Stimulated activated naive CD8-positive, alpha-beta T cell treated with anti-CD3 and anti-CD28 coated beads, Interleukin-15, Interleukin-2, amounts not matched to agents 100 U/mL and 50 U/mL, for 24 hours (primary cell): Measurements from ENCODE around the gene TMEM69.
"Not testable (repeated sequence)": the region's sequence is repeated elsewhere in the genome, so short reads cannot be mapped to it uniquely, and the experiment has no call there.

Experiments
- ATAC-seq: fragments of 150-1000 bp; cut with Tn5 transposase; one replicate; pipeline ENCODE4 v1.10.0; 2021
- DNase-seq: peaks from one replicate; pipeline ENCODE4 v3.0.0; 2021

TMEM69 gene

GRCh38 chr1:45677751-45678245 lies 10.2 kb upstream of the TMEM69 start:
- DNase-seq: no peak
- no peak for ATAC-seq

DNA sequence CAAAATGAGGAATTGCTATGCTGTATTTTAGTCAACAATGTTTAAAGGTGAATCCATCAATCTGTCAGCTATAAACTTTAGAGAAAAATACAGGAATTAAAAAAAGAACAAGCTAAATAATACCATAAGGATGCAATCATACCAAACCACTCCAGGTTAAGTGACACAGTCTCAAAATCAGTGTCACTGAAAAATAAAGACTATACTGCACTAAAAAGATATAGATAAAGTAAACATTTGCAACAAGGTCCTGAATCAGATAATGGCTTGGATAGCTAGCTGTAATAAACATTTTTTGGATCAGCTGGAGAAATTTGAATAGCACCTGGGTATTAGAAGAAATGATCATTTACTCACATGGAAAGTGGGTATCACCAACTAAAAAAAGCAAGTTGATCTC lies 9.5 kb upstream of the TMEM69 start:
- ATAC-seq (no peak), DNase-seq (no peak)

GRCh38 chr1:45679123-45679522 lies 8.9 kb upstream of the TMEM69 start:
- ATAC-seq: no peak
- DNase-seq: no peak

DNA sequence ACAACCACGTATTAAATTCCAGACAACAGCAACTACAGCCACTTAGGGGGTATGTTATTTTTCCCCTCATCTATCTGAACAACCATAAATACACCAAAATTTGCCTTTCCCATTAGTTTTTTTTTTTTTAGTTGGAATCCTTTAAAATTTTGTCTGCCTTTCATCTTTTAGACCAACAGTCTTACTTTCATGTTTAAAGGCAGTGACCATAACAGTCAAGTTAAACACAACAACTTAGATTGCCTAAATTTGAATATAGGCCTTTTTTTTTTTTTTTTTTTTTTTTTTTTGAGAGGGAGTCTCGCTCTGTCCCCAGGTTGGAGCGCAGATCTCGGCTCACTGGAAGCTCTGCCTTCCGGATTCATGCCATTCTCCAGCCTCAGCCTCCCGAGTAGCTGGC lies 5.0 kb upstream of the TMEM69 start:
- no peak for DNase-seq
- no peak for ATAC-seq

GRCh38 chr1:45684402-45684801 lies 3.6 kb upstream of the TMEM69 start:
- DNase-seq (no peak), ATAC-seq (no peak)

GRCh38 chr1:45685308-45686014 lies 2.5 kb upstream of the TMEM69 start:
- no peak for DNase-seq

DNA sequence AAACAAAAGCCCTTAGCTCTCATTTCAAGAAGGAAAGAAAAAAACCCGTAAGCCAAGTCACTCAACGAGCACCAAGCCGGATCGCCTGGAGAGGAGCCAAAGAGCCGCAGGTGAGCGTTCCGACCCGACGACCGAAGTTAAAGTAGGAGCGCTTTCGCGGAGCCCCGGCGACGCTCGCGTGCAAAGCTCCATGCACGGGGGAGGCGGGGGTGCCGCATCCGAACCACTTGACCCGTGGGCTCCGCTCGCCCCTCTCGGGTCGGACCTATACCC lies 2.0 kb upstream of the TMEM69 start:
- DNase-seq: peak; percentile 65
- no peak for ATAC-seq

More at GRCh38 chr1:45685308-45686014, 2.5 kb upstream of the TMEM69 start:
- ATAC-seq: no peak

- ATAC-seq (peak; percentile 74), DNase-seq (peak; percentile 98)
Measured at GRCh38 chr1:45686288-45687013, 1.5 kb upstream of the TMEM69 start, which contains the start of gene GPBP1L1. Gene GPBP1L1, minus strand, starts transcription at chr1:45686533. Its CDS starts 27,446 bp downstream, at chr1:45659087.

GRCh38 chr1:45687014-45687753 lies 797 bp upstream of the TMEM69 start:
- DNase-seq (peak; percentile 95), ATAC-seq (peak; percentile 94)

GRCh38 chr1:45693811-45694210 lies 5.8 kb downstream of the TMEM69 start:
- not testable (repeated sequence) for ATAC-seq, DNase-seq

DNA sequence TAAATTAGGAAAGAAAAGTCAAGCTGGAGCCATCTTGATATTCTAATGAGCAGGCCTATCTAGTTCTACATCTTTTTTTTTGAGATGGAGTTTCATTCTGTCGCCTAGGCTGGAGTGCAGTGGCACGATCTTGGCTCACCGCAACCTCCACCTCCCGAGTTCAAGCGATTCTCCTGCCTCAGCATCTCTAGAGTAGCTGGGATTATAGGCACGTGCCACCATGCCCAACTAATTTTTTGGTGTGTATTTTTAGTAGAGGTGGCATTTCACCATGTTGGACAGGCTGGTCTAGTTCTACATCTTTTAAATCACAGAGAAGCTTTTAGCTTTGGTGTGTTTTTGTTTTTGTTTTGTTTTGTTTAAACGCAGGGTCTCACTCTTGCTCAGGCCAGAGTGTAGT lies 6.8 kb downstream of the TMEM69 start:
- ATAC-seq: no peak

GRCh38 chr1:45704637-45705036 lies 16.7 kb downstream of the TMEM69 start:
- no peak for ATAC-seq

More for the DNA sequence above, 6.8 kb downstream of the TMEM69 start:
- DNase-seq: no peak

DNA sequence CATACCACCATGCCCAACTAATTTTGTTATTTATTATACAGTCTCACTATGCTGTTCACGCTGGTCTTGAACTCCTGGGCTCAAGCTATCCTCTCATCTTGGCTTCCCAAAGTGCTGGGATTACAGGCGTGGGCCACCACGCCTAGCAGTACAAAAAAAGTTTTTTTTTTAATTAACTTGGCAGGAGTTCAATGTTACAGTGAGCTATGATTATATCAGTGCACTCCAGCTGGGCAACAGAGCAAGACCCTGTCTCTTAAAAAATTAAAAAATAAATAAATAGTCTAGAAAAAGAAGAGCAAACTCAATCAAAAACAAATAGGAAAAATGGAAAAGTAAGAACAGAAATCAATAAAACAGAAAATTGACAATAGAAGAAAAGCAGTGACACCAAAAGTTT lies 25.7 kb downstream of the TMEM69 start:
- no peak for DNase-seq
- no peak for ATAC-seq

More at GRCh38 chr1:45704637-45705036, 16.7 kb downstream of the TMEM69 start:
- DNase-seq: no peak

GRCh38 chr1:45716700-45717099 lies 28.7 kb downstream of the TMEM69 start:
- no peak for DNase-seq
- no peak for ATAC-seq

- not testable (repeated sequence) for ATAC-seq, DNase-seq
Measured at GRCh38 chr1:45717386-45717785, 29.4 kb downstream of the TMEM69 start.

- ATAC-seq (no peak), DNase-seq (no peak)
Measured at GRCh38 chr1:45718289-45718688, 30.3 kb downstream of the TMEM69 start.

- ATAC-seq (no peak), DNase-seq (no peak)
Measured at GRCh38 chr1:45721207-45721606, 33.2 kb downstream of the TMEM69 start.

GRCh38 chr1:45722809-45723208 lies 34.8 kb downstream of the TMEM69 start:
- DNase-seq: no peak

GRCh38 chr1:45723248-45723930 lies 35.4 kb downstream of the TMEM69 start:
- DNase-seq (no peak), ATAC-seq (no peak)

More at GRCh38 chr1:45722809-45723208, 34.8 kb downstream of the TMEM69 start:
- ATAC-seq: no peak

- DNase-seq, ATAC-seq: not testable (repeated sequence)
Measured at GRCh38 chr1:45726007-45726406, 38.0 kb downstream of the TMEM69 start.

DNA sequence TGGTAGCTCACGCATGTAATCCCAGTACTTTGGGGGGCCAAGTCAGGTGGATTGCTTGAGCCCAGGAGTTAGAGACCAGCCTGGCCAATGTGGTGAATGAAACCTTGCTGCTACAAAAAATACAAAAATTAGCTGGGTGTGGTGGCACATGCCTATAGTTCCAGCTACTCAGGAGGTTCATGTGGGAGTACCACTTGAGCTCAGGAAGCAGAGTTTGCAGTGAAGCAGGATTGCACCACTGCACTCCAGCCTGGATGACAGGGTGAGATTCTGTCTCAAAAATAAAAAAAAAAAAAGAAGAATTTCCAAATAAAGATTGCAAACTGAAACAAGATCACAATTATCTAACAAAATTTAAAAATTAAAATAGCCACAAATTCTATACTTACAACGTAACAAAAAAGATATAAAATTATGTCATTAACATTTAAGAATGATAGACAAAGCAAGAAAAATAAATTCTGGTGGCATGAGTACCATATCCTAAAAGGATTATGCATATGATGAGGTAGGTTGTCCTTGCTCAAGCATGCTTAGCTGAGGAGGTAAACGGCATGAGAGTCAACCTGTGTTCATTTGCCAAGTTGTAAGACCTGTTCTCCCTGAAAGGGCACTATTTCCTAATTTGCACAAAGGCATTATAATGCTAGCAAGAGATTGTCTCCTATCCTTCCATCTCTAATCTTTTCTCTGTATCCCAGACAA lies 42.2 kb downstream of the TMEM69 start:
- DNase-seq: no peak

More for the DNA sequence above, 42.2 kb downstream of the TMEM69 start:
- no peak for ATAC-seq
